K562 (cell line): ENCODE data around the gene PDCD7. TPM values are rescaled to one million over a fixed set of nuclear protein-coding genes. Genes with fewer than 3 reads are reported as not detected.

Experiments used
- ATF3 ChIP-seq, 2 experiments: fragments of 450-650 bp in 1 of 2; sonication (generic) in 1 of 2; formaldehyde crosslinking in 1 of 2; IDR thresholded peaks in 1 of 2; conservative IDR thresholded peaks in 1 of 2; 2 replicates each; pipeline versions ENCODE4 v1.6.1 to v1.8.1; 2016 to 2023; ENCODE audit warnings: mild to moderate bottlenecking in 2 of 2, moderate library complexity in 2 of 2, inconsistent platforms in 1 of 2, missing genetic modification reagents in 1 of 2
- CREM ChIP-seq: IDR thresholded peaks from 2 replicates; pipeline ENCODE4 v1.6.1; 2014; ENCODE audit warnings: antibody characterized with exemption, low read depth
- E2F8 ChIP-seq: fragments of 450-650 bp; IDR thresholded peaks from 2 replicates; pipeline ENCODE4 v1.7.1; 2018; ENCODE audit warnings: mild to moderate bottlenecking, low read depth; ENCODE audit not compliant: partially characterized antibody
- GMEB1 ChIP-seq: fragments of 250-450 bp; sonication (Bioruptor Pico); IDR thresholded peaks from 2 replicates; pipeline ENCODE4 v1.4.0; 2020; ENCODE audit warnings: mild to moderate bottlenecking
- HES1 ChIP-seq: fragments of 450-650 bp; IDR thresholded peaks from 2 replicates; pipeline ENCODE4 v1.6.1; 2016; ENCODE audit warnings: low read depth, mild to moderate bottlenecking, moderate library complexity
- KDM1A ChIP-seq, 2 experiments: fragments of 450-650 bp; IDR thresholded peaks; 2 replicates each; pipeline ENCODE4 v1.6.1; 2016; ENCODE audit warnings: mild to moderate bottlenecking in 2 of 2
- KLF6 ChIP-seq: fragments of 250-450 bp; sonication (Bioruptor Pico); IDR thresholded peaks from 2 replicates; pipeline ENCODE4 v1.4.0; 2020; ENCODE audit warnings: mild to moderate bottlenecking, moderate library complexity, borderline replicate concordance
- NFATC3 ChIP-seq: fragments of 450-650 bp; IDR thresholded peaks from 2 replicates; pipeline ENCODE4 v1.6.1; 2017; ENCODE audit warnings: mild to moderate bottlenecking
- PHB2 ChIP-seq: fragments of 450-650 bp; IDR thresholded peaks from 2 replicates; pipeline ENCODE4 v1.6.1; 2017; ENCODE audit warnings: low read depth
- RERE ChIP-seq: sonication (generic); formaldehyde crosslinking; IDR thresholded peaks from 2 replicates; pipeline ENCODE4 v1.8.0; 2023; ENCODE audit warnings: missing genetic modification reagents, mild to moderate bottlenecking, borderline replicate concordance
- SNRNP70 ChIP-seq: fragments of 200-400 bp; formaldehyde crosslinking; optimal IDR thresholded peaks from 2 replicates; pipeline ENCODE3; 2017; ENCODE audit warnings: low read depth, low read length
- TBL1XR1 ChIP-seq, 2 experiments: IDR thresholded peaks; 2 replicates each; pipeline ENCODE4 v1.6.1; 2012; ENCODE audit warnings: improper control_type of control experiment in 2 of 2, low read length in 2 of 2, mild to moderate bottlenecking in 1 of 2
- U2AF2 ChIP-seq: fragments of 200-400 bp; formaldehyde crosslinking; optimal IDR thresholded peaks from 2 replicates; pipeline ENCODE3; 2017; ENCODE audit warnings: low read depth, mild to moderate bottlenecking, low read length
- ZFPM2 ChIP-seq: fragments of 250-450 bp; sonication (Bioruptor Pico); IDR thresholded peaks from 2 replicates; pipeline ENCODE4 v1.5.1; 2022; ENCODE audit warnings: mild to moderate bottlenecking
- ZNF263 ChIP-seq: sonication (generic); formaldehyde crosslinking; IDR thresholded peaks from 2 replicates; pipeline ENCODE4 v1.8.0; 2022; ENCODE audit warnings: mild to moderate bottlenecking, missing genetic modification reagents, borderline replicate concordance
- ZNF77 ChIP-seq: fragments of 250-450 bp; sonication (Bioruptor Pico); IDR thresholded peaks from 2 replicates; pipeline ENCODE4 v1.5.0; 2020
- polyA plus RNA-seq, 8 experiments: library from polyadenylated mRNA; depleted of rRNA in 4 of 8; stranded (reverse) in 5 of 8; unstranded in 3 of 8; fragments of >200 nt; fragmentation: Nextera tagmentation in 2 of 8; fragmentation: Illumina TruSeq in 1 of 8; extraction: Ambion mirVana in 2 of 8; extraction: Trizol in 1 of 8; gene quantifications; 2 replicates each; pipeline versions ENCODE4 v1.2.1 to v1.2.3, GENCODE V29; 2011 to 2014; ENCODE audit warnings: inconsistent platforms in 1 of 8, missing spikeins in 1 of 8
- total RNA-seq, 7 experiments: library from RNA; depleted of rRNA in 6 of 7; stranded (reverse); fragments of >200 nt in 6 of 7; fragmentation: Illumina TruSeq in 2 of 7; extraction: Trizol in 2 of 7; gene quantifications; 2 replicates each; pipeline versions ENCODE4 v1.2.1 to v1.2.3, GENCODE V29; 2011 to 2021; ENCODE audit warnings: low replicate concordance in 1 of 7

Gene PDCD7
- total and polyA plus RNA-seq, 9 of the 15 experiments (the other 6 are each of a cell fraction or from before 2014, with no cell fraction given): 11.8 to 30.2 (median 18.8) TPM

GRCh38 chr15:65095011-65095746 lies 38.4 kb downstream of the PDCD7 start (continued):
- no peak for TF ChIP-seq ZNF263 (CRISPR knock-in tag)
- TF ChIP-seq E2F8: no peak
- no peak for TF ChIP-seq U2AF2
- TF ChIP-seq CREM: no peak
- peak; percentile 66 for TF ChIP-seq ATF3 (IDR thresholded peaks at IDR 0.05)
- TF ChIP-seq ATF3 (CRISPR knock-in tag; conservative IDR thresholded peaks at IDR 0.05): no peak
- TF ChIP-seq PHB2: no peak
- TF ChIP-seq ZFPM2 (CRISPR knock-in tag): no peak
- TF ChIP-seq GMEB1 (CRISPR knock-in tag): no peak
- no peak for TF ChIP-seq NFATC3
- TF ChIP-seq RERE (CRISPR knock-in tag): no peak
- TF ChIP-seq HES1: no peak
- TF ChIP-seq KDM1A (IDR thresholded peaks at IDR 0.05): 0 out of 4 replicates have a peak, but pooled peaks of 1 of the 2 experiments have one; percentile 8
- no peak for TF ChIP-seq KLF6 (CRISPR knock-in tag)
- TF ChIP-seq ZNF77 (CRISPR knock-in tag): no peak
- no peak for TF ChIP-seq TBL1XR1 (IDR thresholded peaks at IDR 0.05; ENCODE audit: low read length in 2 of 2)
- peak; percentile 21 for TF ChIP-seq SNRNP70
